ENCODE results near the gene IGFALS. TPM values are rescaled to one million over a fixed set of nuclear protein-coding genes. Genes with fewer than 3 reads are reported as not detected.

Gene IGFALS
- total RNA-seq, 4 donors from 2014 or later, result not detected

DNA sequence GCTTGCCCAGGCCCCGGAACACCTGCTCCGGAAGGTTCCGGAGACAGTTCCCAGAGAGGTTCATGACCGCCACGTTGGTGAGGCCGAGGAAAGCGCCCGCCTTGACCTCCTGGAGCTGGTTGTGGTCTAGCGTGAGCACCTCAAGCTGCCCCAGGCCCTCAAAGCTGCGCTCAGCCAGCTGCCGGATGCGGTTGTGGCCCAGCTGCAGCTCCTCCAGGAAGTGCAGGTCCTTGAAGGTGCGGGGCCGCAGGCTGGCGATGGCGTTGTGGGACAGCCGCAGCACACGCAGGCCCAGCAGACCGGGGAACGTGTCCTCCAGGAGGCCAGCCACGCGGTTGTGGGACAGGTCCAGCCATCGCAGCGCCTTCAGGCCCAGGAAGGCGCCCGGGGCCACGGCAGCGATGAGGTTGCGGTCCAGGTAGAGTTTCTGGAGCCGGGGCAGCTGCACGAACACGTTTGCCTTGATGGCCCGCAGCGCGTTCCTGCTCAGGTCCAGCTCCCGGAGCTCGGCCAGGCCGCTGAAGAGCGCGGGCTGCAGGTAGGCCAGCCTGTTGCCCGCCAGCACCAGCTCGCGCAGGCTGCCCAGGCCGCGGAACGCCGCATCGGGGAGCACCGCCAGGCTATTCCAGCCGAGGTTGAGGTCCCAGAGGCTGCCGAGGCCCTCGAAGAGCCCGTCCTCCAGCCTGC, 2.1 kb downstream of the IGFALS start:
- peaks cover 0 to 63% (median 8%) of the 10 kb centered on the region in 3 donors for H3K36me3 ChIP-seq
- H3K27me3 ChIP-seq, result no peaks in the 10 kb centered on the region
- no peak for DNase-seq
- 100% methylated on average over 6 of the region's 53 CpGs; no CpG with 5 or more reads in 1 of the 2 donors for WGBS, 2 donors
- H3K9me3 ChIP-seq, result no peaks in the 10 kb centered on the region
- intact Hi-C loops (cut with DNase I), result no loop called here
- H3K4me3 ChIP-seq, result no peak overlapping the region
- H3K4me1 ChIP-seq, result peaks cover 7 to 42% (median 9%) of the 10 kb centered on the region in 3 donors
- no peak overlapping the region for H3K27ac ChIP-seq
- TF ChIP-seq, protein P1, sequence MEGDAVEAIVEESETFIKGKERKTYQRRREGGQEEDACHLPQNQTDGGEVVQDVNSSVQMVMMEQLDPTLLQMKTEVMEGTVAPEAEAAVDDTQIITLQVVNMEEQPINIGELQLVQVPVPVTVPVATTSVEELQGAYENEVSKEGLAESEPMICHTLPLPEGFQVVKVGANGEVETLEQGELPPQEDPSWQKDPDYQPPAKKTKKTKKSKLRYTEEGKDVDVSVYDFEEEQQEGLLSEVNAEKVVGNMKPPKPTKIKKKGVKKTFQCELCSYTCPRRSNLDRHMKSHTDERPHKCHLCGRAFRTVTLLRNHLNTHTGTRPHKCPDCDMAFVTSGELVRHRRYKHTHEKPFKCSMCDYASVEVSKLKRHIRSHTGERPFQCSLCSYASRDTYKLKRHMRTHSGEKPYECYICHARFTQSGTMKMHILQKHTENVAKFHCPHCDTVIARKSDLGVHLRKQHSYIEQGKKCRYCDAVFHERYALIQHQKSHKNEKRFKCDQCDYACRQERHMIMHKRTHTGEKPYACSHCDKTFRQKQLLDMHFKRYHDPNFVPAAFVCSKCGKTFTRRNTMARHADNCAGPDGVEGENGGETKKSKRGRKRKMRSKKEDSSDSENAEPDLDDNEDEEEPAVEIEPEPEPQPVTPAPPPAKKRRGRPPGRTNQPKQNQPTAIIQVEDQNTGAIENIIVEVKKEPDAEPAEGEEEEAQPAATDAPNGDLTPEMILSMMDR (IDR thresholded peaks at IDR 0.05), result no peak
- TF ChIP-seq POLR2A (IDR thresholded peaks at IDR 0.05), result no peak

DNA sequence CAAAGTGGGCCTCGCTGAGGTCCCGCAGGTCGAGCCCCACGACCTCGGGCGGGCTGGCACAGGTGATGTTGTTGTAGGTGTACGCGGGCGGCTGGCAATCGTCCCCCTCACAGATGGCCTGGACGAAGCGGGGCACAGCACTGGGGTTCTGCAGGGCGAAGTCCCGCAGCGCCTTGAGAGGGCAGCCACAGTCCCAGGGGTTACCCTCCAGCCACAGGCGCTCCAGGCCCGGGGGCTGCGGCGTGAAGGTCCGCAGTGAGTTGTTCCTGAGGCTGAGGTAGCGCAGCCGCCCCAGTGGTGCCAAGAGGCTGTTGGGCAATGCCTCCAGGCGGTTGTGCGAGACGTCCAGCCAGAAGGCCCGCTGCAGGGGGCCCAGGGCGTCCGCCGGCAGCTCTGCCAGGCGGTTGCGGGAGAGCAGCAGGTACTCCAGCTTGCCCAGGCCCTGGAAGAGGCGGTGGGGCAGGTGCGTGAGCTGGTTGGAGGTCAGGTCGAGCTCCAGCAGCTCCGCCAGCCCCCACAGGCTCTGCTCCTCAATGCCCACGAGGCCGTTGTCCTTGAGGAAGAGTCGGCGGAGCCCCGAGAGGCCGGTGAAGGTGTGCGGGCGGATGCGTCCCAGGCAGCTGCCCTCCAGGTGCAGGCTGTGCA, 2.8 kb downstream of the IGFALS start:
- 93% methylated on average over 10 of the region's 44 CpGs; no CpG with 5 or more reads in 1 of the 2 donors for WGBS, 2 donors
- Histone ChIP-seq H3K36me3 (peaks cover 0 to 69% (median 8%) of the 10 kb centered on the region in 3 donors), H3K4me3 (no peak overlapping the region)

DNA sequence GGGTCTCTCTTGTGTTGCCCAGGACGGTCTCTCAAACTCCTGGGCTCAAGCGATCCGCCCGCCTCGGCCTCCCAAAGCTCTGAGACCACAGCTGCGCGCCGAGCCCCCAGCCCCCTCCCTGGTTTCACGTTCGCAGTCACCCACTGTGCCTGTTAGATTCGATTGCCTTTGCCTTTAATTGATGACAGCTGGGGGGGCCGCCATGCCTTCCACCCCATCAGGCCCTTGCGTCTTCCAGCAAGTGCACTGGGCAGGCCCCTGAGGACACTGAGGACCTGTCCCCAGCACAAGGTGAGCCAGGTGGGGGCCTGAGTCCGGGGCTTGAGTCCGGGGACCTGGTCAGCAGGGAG, 3.3 kb downstream of the IGFALS start:
- no peak overlapping the region for H3K4me3 ChIP-seq
- no peak for TF ChIP-seq POLR2A (IDR thresholded peaks at IDR 0.05)
- TF ChIP-seq, protein P1 (IDR thresholded peaks at IDR 0.05), result no peak
- WGBS, 2 donors, result 100% methylated on average over 3 of the region's 15 CpGs; no CpG with 5 or more reads in 1 of the 2 donors
- no peak overlapping the region for H3K27ac ChIP-seq
- intact Hi-C loops (cut with DNase I), result no loop called here
- H3K9me3 ChIP-seq, result no peaks in the 10 kb centered on the region
- H3K36me3 ChIP-seq, result peaks cover 0 to 74% (median 8%) of the 10 kb centered on the region in 3 donors
- no peak for DNase-seq
- H3K4me1 ChIP-seq, result peaks cover 7 to 54% (median 10%) of the 10 kb centered on the region in 3 donors
- no peaks in the 10 kb centered on the region for H3K27me3 ChIP-seq

More for the DNA sequence above, 2.8 kb downstream of the IGFALS start:
- no peak for TF ChIP-seq POLR2A (IDR thresholded peaks at IDR 0.05)
- TF ChIP-seq, protein P1 (IDR thresholded peaks at IDR 0.05), result no peak
- intact Hi-C loops (cut with DNase I), result no loop called here
- Histone ChIP-seq H3K27ac (no peak overlapping the region), H3K9me3 (no peaks in the 10 kb centered on the region), H3K4me1 (peaks cover 7 to 49% (median 9%) of the 10 kb centered on the region in 3 donors), H3K27me3 (no peaks in the 10 kb centered on the region)
- no peak for DNase-seq

DNA sequence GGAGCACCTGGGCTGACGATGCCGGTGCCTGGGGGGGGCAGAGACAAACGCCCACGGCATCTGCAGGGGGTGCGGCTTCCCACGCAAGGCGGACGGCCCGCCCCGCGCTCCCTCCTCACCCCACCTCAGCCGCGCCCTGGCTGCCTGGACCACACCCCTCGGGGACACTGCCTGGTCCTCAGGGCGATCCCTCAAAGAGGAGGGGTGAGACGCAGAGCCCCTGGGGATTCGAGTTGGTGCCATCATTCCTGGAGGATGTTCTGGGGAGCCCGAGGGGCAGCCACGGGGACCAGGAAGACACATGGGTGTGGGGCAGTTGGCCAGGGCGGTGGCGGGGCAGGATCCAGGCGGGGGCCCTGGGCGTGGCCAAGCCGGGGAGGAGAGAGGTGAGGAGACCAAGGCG, 3.9 kb downstream of the IGFALS start:
- Histone ChIP-seq H3K27me3 (no peaks in the 10 kb centered on the region), H3K36me3 (peaks cover 0 to 78% (median 8%) of the 10 kb centered on the region in 3 donors), H3K27ac (peak overlapping the region in 1 of 4 donors; percentile 55), H3K4me1 (peaks cover 8 to 59% (median 16%) of the 10 kb centered on the region in 3 donors), H3K9me3 (no peaks in the 10 kb centered on the region), H3K4me3 (no peak overlapping the region)
- intact Hi-C loops (cut with DNase I), result no loop called here
- no peak for DNase-seq
- TF ChIP-seq POLR2A (IDR thresholded peaks at IDR 0.05), result no peak
- TF ChIP-seq, protein P1 (IDR thresholded peaks at IDR 0.05), result no peak
- 61 to 89% methylated on average over 3 to 9 of the region's 25 CpGs for WGBS, 2 donors

DNA sequence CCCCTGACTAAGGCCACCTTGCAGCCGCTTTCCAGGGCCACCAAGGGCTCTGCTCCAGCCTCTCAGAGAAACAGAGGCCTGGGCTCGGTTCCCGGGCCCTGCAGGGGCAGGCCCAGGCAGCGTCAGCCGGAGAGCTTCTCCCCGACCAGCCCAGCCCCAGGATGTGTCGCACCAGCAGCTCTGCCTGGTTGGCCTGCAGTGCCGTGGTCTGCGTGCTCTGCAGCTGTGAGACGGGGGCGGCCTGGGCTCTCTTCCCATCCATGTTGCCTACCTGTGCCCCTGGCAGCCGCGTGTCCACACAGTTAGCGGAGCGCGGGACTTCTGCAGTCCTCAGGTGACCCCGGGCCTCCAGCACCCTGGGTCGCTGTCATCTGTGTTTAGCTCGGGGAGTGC, 4.8 kb downstream of the IGFALS start:
- DNase-seq, result no peak
- Histone ChIP-seq H3K36me3 (peaks cover 0 to 78% (median 8%) of the 10 kb centered on the region in 3 donors), H3K9me3 (no peaks in the 10 kb centered on the region), H3K27me3 (no peaks in the 10 kb centered on the region), H3K4me3 (no peak overlapping the region), H3K4me1 (peaks cover 17 to 62% (median 26%) of the 10 kb centered on the region in 3 donors), H3K27ac (peak overlapping the region in 2 of 4 donors; percentile 15 to 55)
- whole genome bisulfite sequencing, 2 donors, result 60% methylated on average over 2 of the region's 19 CpGs; no CpG with 5 or more reads in 1 of the 2 donors
- TF ChIP-seq, protein P1 (IDR thresholded peaks at IDR 0.05), result no peak
- TF ChIP-seq POLR2A (IDR thresholded peaks at IDR 0.05), result no peak
- intact Hi-C loops (cut with DNase I), result no loop called here

Data from esophagus squamous epithelium (tissue), 5 donors.